ENCODE results near the gene CD4.
A peak's percentile ranks its signal among the peaks of the same experiment; 100 is the strongest.

The CD4 gene

GRCh38 chr12:6817098-6817497, 27.8 kb downstream of the CD4 start:
- DNase-seq, result no peak

GRCh38 chr12:6817662-6818157, 28.4 kb downstream of the CD4 start:
- no peak for DNase-seq

- DNase-seq, result no peak
Observed at GRCh38 chr12:6818222-6818621, 28.9 kb downstream of the CD4 start.

- no peak for DNase-seq
Observed at GRCh38 chr12:6818645-6819044, 29.3 kb downstream of the CD4 start.

- DNase-seq, result no peak
Observed at GRCh38 chr12:6819106-6820030, 30.0 kb downstream of the CD4 start.

GRCh38 chr12:6820166-6820565, 30.8 kb downstream of the CD4 start:
- no peak for DNase-seq

GRCh38 chr12:6821591-6822425, 32.5 kb downstream of the CD4 start, which contains the start of gene GPR162:
Gene GPR162, plus strand, starts transcription at chr12:6821821. Its CDS starts 2,078 bp downstream, at chr12:6823899.
- DNase-seq, result no peak

GRCh38 chr12:6822426-6823135, 33.3 kb downstream of the CD4 start:
- DNase-seq, result no peak

- DNase-seq, result no peak
Observed at GRCh38 chr12:6823182-6824084, 34.1 kb downstream of the CD4 start.

- DNase-seq, result no peak
Observed at GRCh38 chr12:6824085-6824775, 34.9 kb downstream of the CD4 start.

GRCh38 chr12:6824901-6825381, 35.6 kb downstream of the CD4 start:
- DNase-seq, result no peak

GRCh38 chr12:6825398-6826124, 36.2 kb downstream of the CD4 start:
- peak; percentile 77 to 81 for DNase-seq

- DNase-seq, result no peak
Observed at GRCh38 chr12:6826125-6826733, 36.9 kb downstream of the CD4 start.

GRCh38 chr12:6826734-6827436, 37.6 kb downstream of the CD4 start:
- no peak for DNase-seq

- DNase-seq, result peak; percentile 36
Observed at GRCh38 chr12:6827437-6827911, 38.1 kb downstream of the CD4 start.

GRCh38 chr12:6827982-6828780, 38.9 kb downstream of the CD4 start, which contains the start of gene P3H3:
Gene P3H3, plus strand, starts transcription at chr12:6828407. Its CDS starts 34 bp downstream, at chr12:6828441.
- DNase-seq, result no peak

GRCh38 chr12:6828781-6829535, 39.6 kb downstream of the CD4 start:
- peak; percentile 28 to 33 for DNase-seq
